ENCODE measurements around the gene STARD10. TPM values are rescaled to one million over a fixed set of nuclear protein-coding genes. Genes with fewer than 3 reads are reported as not detected.

The STARD10 gene
- total and polyA plus RNA-seq, 10 donors: 19.7 to 46.7 (median 27.9) TPM

DNA sequence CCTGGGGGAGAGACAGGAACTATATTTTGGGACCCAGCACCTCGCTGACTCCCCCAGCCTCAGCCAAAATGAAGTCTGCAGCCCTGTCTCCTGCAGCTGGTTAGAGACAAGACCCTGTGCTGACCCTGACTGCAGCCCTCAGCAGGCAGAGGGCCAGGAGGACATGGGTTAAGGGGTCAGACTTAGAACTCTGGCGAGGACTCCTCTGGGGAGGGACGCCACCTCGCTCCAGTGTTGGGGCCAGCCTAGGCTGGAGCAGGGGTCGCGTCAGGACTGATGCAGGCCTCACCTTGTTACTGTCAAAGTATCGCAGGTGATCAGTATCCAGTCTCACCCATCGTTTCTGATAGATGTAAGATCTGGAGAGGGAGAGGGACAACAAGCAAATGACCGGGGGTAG, 82.7 kb downstream of the STARD10 start:
- Histone ChIP-seq H3K27me3 (replicated peaks in 1 of 7) (no peaks in the 10 kb centered on the region), H3K4me1 (peaks cover 0 to 72% (median 36%) of the 10 kb centered on the region in 6 donors), H3K9me3 (no peaks in the 10 kb centered on the region), H3K4me3 (no peak overlapping the region), H3K27ac (no peak overlapping the region), H3K36me3 (peaks cover 0 to 100% (median 68%) of the 10 kb centered on the region in 6 donors)
- intact Hi-C loops (cut with DNase I; ENCODE audit: low total_unique reads): no loop called here
- WGBS, 5 donors: 85 to 94% (median 89%) methylated on average over 9 of the region's 9 CpGs
- DNase-seq: no peak
- TF ChIP-seq, protein P1, sequence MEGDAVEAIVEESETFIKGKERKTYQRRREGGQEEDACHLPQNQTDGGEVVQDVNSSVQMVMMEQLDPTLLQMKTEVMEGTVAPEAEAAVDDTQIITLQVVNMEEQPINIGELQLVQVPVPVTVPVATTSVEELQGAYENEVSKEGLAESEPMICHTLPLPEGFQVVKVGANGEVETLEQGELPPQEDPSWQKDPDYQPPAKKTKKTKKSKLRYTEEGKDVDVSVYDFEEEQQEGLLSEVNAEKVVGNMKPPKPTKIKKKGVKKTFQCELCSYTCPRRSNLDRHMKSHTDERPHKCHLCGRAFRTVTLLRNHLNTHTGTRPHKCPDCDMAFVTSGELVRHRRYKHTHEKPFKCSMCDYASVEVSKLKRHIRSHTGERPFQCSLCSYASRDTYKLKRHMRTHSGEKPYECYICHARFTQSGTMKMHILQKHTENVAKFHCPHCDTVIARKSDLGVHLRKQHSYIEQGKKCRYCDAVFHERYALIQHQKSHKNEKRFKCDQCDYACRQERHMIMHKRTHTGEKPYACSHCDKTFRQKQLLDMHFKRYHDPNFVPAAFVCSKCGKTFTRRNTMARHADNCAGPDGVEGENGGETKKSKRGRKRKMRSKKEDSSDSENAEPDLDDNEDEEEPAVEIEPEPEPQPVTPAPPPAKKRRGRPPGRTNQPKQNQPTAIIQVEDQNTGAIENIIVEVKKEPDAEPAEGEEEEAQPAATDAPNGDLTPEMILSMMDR (IDR thresholded peaks at IDR 0.05 in 8 of 11, conservative IDR thresholded peaks at IDR 0.05 in 3 of 11): no peak
- TF ChIP-seq POLR2A (IDR thresholded peaks at IDR 0.05) (no peak), POLR2AphosphoS5 (IDR thresholded peaks at IDR 0.05) (no peak)

DNA sequence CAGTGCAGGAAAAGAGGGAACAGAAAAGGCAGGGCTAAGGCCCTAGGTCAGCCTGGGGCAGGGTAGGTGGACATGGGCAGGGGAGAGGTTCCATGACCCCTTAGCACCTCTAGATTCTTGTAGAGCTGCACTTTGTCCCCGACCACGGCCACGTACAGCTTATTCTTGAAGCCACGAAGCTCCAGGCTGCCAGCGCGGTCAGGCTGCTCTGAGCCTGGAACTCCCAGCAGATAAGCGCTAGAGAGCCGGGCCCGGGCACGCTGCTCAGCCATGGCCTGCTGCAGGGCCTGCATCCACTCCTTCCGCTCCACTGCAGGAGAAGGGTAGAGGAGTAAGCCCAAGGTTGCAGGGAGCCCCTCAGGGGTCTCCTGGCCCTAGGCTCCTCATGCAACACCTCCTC, 83.6 kb downstream of the STARD10 start:
- WGBS, 5 donors: 93 to 99% (median 98%) methylated on average over 7 to 11 of the region's 11 CpGs
- Histone ChIP-seq H3K27me3 (replicated peaks in 1 of 7) (no peaks in the 10 kb centered on the region), H3K27ac (no peak overlapping the region), H3K36me3 (peaks cover 0 to 100% (median 76%) of the 10 kb centered on the region in 6 donors), H3K4me3 (no peak overlapping the region), H3K4me1 (peaks cover 0 to 72% (median 30%) of the 10 kb centered on the region in 6 donors), H3K9me3 (no peaks in the 10 kb centered on the region)
- intact Hi-C loops (cut with DNase I; ENCODE audit: low total_unique reads): no loop called here
- no peak for DNase-seq
- TF ChIP-seq POLR2A (IDR thresholded peaks at IDR 0.05) (no peak), POLR2AphosphoS5 (IDR thresholded peaks at IDR 0.05) (no peak)
- TF ChIP-seq, protein P1 (IDR thresholded peaks at IDR 0.05 in 8 of 11, conservative IDR thresholded peaks at IDR 0.05 in 3 of 11): no peak

DNA sequence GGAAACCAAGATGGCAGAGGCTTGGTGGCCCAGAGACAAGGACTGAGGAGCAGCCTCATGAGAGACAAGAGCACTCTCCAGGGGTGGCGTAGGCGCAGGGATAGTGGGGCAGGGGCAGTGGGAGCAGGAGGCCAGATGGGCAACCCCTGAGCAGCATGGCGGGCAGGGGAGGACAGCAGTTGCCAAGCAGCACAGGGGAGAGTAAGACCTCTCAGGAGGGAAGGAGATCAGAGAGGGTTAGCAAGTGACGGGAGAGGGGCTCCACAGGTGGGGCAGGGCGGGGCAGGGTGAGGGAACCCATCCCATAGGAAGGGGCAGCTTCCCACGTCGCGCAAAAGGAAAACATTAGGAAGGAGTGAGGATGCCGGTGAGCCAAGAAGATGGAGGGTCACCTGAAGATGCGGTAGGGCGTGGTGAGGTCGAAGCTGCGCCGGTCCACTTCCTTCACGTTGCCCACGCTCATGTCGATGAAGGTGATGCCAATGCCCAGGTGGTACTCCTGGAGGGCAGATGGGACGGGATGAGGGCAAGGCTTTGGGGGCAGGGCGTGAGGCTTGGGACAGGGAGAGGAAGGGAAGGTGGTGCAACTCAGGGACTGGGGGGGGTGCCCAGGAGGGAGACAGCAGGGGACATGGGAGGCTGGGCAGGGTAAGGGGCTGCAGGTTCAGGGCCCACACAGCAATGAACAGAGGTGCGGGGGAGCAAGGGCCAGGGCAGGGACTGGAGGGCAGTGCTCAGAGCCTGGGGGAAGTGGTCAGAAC, 84.2 kb downstream of the STARD10 start:
- Histone ChIP-seq H3K9me3 (no peaks in the 10 kb centered on the region), H3K4me3 (no peak overlapping the region), H3K27me3 (replicated peaks in 1 of 7) (no peaks in the 10 kb centered on the region), H3K27ac (peak overlapping the region in 1 of 8 donors; percentile 4), H3K36me3 (peaks cover 0 to 100% (median 82%) of the 10 kb centered on the region in 6 donors), H3K4me1 (peaks cover 0 to 68% (median 25%) of the 10 kb centered on the region in 6 donors)
- intact Hi-C loops (cut with DNase I; ENCODE audit: low total_unique reads): no loop called here
- no peak for DNase-seq
- TF ChIP-seq POLR2AphosphoS5 (IDR thresholded peaks at IDR 0.05): peak in 2 of 3 donors; percentile 29 to 44
- no peak for TF ChIP-seq POLR2A (IDR thresholded peaks at IDR 0.05)
- 94 to 98% (median 96%) methylated on average over 20 of the region's 20 CpGs for WGBS, 5 donors

DNA sequence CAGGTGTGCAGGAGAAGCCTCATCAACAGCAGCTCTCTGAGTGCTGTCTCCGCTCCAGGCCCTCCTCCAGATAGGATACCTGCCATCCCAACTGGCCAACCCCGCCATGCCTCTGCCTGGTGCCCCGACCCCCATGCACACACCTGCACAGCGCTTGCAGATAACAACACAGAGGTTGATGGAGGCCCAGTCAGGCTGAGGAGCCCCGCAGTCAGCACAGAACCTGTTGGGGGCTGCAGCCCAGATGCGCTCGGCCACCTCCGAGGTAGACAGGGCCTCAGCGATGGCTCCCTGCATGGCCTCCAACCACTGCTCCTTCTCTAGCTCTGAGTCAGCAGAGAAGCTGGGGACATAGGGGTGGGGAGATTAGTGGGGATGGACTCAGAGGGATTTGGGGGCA, 86.8 kb downstream of the STARD10 start:
- H3K27me3 ChIP-seq (replicated peaks in 1 of 7): no peaks in the 10 kb centered on the region
- intact Hi-C loops (cut with DNase I; ENCODE audit: low total_unique reads): no loop called here
- DNase-seq: no peak
- H3K27ac ChIP-seq: peak overlapping the region in 1 of 8 donors; percentile 8
- H3K4me3 ChIP-seq: no peak overlapping the region
- no peak for TF ChIP-seq POLR2A (IDR thresholded peaks at IDR 0.05)
- peak in 1 of 3 donors; percentile 52 for TF ChIP-seq POLR2AphosphoS5 (IDR thresholded peaks at IDR 0.05)
- TF ChIP-seq, protein P1 (IDR thresholded peaks at IDR 0.05 in 8 of 11, conservative IDR thresholded peaks at IDR 0.05 in 3 of 11): no peak
- H3K4me1 ChIP-seq: peaks cover 0 to 65% (median 12%) of the 10 kb centered on the region in 6 donors
- peaks cover 0 to 100% (median 95%) of the 10 kb centered on the region in 6 donors for H3K36me3 ChIP-seq
- WGBS, 5 donors: 95 to 99% (median 97%) methylated on average over 8 to 9 of the region's 9 CpGs
- H3K9me3 ChIP-seq: no peaks in the 10 kb centered on the region

Measured in spleen (tissue), 11 donors.